ENCODE data around the gene BMS1. TPM values are rescaled to one million over a fixed set of nuclear protein-coding genes. Genes with fewer than 3 reads are reported as not detected.

Gene BMS1
- total RNA-seq, 2 experiments from 2014 or later: 38.8 to 40.7 TPM

- ChIA-PET POLR2A (no interaction called here), CTCF (no interaction called here)
Observed at GRCh38 chr10:42878134-42878820, 95.7 kb downstream of the BMS1 start.

DNA sequence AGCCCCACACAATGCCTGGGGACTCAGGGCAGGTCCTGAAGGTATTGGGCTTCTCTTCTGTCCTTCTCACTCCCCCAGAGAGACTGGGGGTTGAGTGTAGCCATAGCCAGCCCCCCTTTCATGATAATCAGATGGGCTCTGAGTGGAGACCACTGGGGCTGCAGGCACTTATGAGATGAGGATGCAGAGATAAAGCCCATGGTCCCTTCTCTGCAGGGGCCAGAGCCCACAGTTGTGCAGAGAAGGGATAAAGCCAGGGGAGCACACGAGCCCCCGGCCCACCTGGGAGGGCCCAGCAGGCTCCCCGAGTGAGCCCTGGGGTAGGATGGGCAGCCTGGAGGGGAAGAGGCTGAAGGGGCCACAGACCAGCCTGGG, 96.2 kb downstream of the BMS1 start:
- POLR2A ChIA-PET: no interaction called here
- CTCF ChIA-PET: no interaction called here

DNA sequence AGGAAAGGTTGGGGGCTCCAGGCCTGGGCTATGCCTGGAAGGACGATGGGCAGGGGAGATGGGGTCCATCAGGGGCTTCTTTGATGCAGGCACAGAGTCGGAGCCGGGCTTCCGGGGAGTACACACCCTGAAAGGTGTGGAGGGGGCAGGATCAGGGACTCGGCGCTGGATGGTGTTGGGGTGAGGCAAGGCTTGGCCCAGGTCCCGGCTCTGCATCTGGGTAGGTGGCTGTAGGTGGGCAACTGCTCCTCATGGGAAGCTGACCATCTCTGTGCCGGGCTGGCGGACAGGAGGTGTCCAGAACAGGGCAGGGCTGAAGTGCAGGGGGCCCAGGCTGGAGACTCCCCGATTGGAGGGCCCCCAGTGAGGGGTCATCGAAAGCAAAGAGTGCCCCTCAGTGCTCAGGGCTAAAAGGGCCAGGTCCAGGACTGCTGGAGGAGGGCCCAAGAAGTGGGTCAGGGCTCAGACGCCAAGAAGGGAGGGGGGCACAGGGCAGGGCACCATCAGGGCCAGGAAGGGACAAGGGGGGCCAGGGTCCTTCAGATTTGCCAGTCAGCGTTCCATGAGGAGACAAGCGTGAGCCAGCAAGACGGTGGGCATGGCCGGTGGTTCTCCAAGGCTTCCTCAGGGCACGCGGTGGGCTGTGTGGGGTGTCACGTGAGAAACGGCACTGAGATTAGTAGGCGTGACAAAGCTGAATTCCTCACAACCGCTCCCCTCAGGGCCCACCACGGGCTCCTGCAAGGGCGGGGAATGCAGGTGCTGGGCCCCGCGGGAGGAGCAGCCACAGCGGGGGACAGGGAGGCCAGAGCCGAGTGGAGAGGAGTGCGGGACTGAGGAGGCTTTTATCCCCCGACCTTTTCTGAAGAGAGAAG, 97.0 kb downstream of the BMS1 start:
- ChIA-PET POLR2A (no interaction called here), CTCF (no interaction called here)

GRCh38 chr10:42880255-42880620, 97.6 kb downstream of the BMS1 start:
- POLR2A ChIA-PET: no interaction called here

DNA sequence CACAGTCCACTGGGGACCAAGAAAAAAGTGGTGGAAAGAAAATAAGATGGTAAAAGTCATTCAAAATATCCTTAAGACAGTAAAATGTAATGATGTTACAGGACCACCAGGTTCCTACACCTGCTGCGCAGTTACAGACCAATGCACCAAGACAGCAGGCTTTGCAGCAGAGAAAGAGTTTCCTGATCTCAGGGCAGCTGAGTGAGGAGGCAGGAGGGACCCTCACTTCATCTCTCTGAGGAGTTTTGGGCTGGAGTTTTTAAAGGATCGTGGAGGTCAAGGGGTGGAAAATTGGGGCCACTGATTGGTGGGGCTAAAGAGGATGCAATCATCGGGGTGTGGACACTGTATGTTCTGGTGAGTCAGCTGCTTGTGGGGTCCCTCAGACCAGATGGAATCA, 100.0 kb downstream of the BMS1 start:
- ChIA-PET POLR2A (no interaction called here), CTCF (no interaction called here)

More at GRCh38 chr10:42880255-42880620, 97.6 kb downstream of the BMS1 start:
- CTCF ChIA-PET: no interaction called here

Other genes with a start within 250 kb of the BMS1 start
- gene ZNF33B, start 144.2 kb upstream of the BMS1 start, total RNA-seq: 1 to 10 TPM; 8.4 to 9.0 TPM